ENCODE measurements around the gene MACIR.

The MACIR gene

GRCh38 chr5:103223031-103223955 lies 35.3 kb upstream of the MACIR start:
- TF ChIP-seq Cebpa-rat (IDR thresholded peaks at IDR 0.05): no peak
- Histone ChIP-seq H4K20me1 (no peaks in the 10 kb centered on the region), H3K4me1 (peaks cover 5% of the 10 kb centered on the region; the same call in 1 of the 2 replicates), H3K9ac (no peak overlapping the region), H3K36me3 (no peaks in the 10 kb centered on the region), H3K4me2 (no peak overlapping the region), H3K4me3 (no peak overlapping the region), H3K27ac (no peak overlapping the region), H3K27me3 (no peaks in the 10 kb centered on the region), H3K9me3 (peaks cover 4% of the 10 kb centered on the region; the same call in 1 of the 2 replicates)

- TF ChIP-seq Cebpa-rat (IDR thresholded peaks at IDR 0.05): no peak
- no peak overlapping the region for H3K27ac ChIP-seq
- H3K4me1 ChIP-seq: peaks cover 5% of the 10 kb centered on the region; the same call in 1 of the 2 replicates
- peak overlapping the region; percentile 31; the same call in 1 of the 2 replicates for H3K4me2 ChIP-seq
- no peaks in the 10 kb centered on the region for H3K36me3 ChIP-seq
- no peak overlapping the region for H3K9ac ChIP-seq
- H3K9me3 ChIP-seq: no peaks in the 10 kb centered on the region
- H3K4me3 ChIP-seq: no peak overlapping the region
- H3K27me3 ChIP-seq: no peaks in the 10 kb centered on the region
- H4K20me1 ChIP-seq: no peaks in the 10 kb centered on the region
Measured at GRCh38 chr5:103224118-103224893, 34.3 kb upstream of the MACIR start.

- H3K9me3 ChIP-seq: no peaks in the 10 kb centered on the region
- no peaks in the 10 kb centered on the region for H4K20me1 ChIP-seq
- no peak overlapping the region for H3K4me3 ChIP-seq
- no peak for TF ChIP-seq Cebpa-rat (IDR thresholded peaks at IDR 0.05)
- no peak overlapping the region for H3K9ac ChIP-seq
- H3K27me3 ChIP-seq: no peaks in the 10 kb centered on the region
- H3K4me2 ChIP-seq: no peak overlapping the region
- H3K27ac ChIP-seq: no peak overlapping the region
- no peaks in the 10 kb centered on the region for H3K36me3 ChIP-seq
- peaks cover 5% of the 10 kb centered on the region; the same call in 1 of the 2 replicates for H3K4me1 ChIP-seq
Measured at GRCh38 chr5:103224894-103225246, 33.7 kb upstream of the MACIR start.

GRCh38 chr5:103228061-103228460 lies 30.5 kb upstream of the MACIR start:
- no peak overlapping the region for H3K4me3 ChIP-seq
- H4K20me1 ChIP-seq: no peaks in the 10 kb centered on the region
- no peak overlapping the region for H3K4me2 ChIP-seq
- H3K27ac ChIP-seq: no peak overlapping the region
- no peak for TF ChIP-seq Cebpa-rat (IDR thresholded peaks at IDR 0.05)
- no peaks in the 10 kb centered on the region for H3K27me3 ChIP-seq
- H3K9me3 ChIP-seq: no peaks in the 10 kb centered on the region
- H3K4me1 ChIP-seq: peaks cover 5% of the 10 kb centered on the region; the same call in 1 of the 2 replicates
- no peaks in the 10 kb centered on the region for H3K36me3 ChIP-seq
- H3K9ac ChIP-seq: no peak overlapping the region

- H3K9me3 ChIP-seq: no peaks in the 10 kb centered on the region
- H3K4me2 ChIP-seq: no peak overlapping the region
- H3K27me3 ChIP-seq: no peaks in the 10 kb centered on the region
- H4K20me1 ChIP-seq: no peaks in the 10 kb centered on the region
- peaks cover 5% of the 10 kb centered on the region; the same call in 1 of the 2 replicates for H3K4me1 ChIP-seq
- no peak overlapping the region for H3K4me3 ChIP-seq
- no peak for TF ChIP-seq Cebpa-rat (IDR thresholded peaks at IDR 0.05)
- no peak overlapping the region for H3K9ac ChIP-seq
- H3K36me3 ChIP-seq: no peaks in the 10 kb centered on the region
- no peak overlapping the region for H3K27ac ChIP-seq
Measured at GRCh38 chr5:103228588-103228987, 30.0 kb upstream of the MACIR start.

GRCh38 chr5:103232393-103232999 lies 26.1 kb upstream of the MACIR start:
- Histone ChIP-seq H3K9ac (no peak overlapping the region), H3K27ac (no peak overlapping the region), H3K27me3 (no peaks in the 10 kb centered on the region), H3K9me3 (no peaks in the 10 kb centered on the region), H3K4me1 (no peaks in the 10 kb centered on the region), H4K20me1 (no peaks in the 10 kb centered on the region), H3K4me2 (no peak overlapping the region), H3K4me3 (no peak overlapping the region), H3K36me3 (no peaks in the 10 kb centered on the region)
- no peak for TF ChIP-seq Cebpa-rat (IDR thresholded peaks at IDR 0.05)

GRCh38 chr5:103234239-103234975 lies 24.2 kb upstream of the MACIR start:
- H4K20me1 ChIP-seq: no peaks in the 10 kb centered on the region
- no peak overlapping the region for H3K27ac ChIP-seq
- no peak for TF ChIP-seq Cebpa-rat (IDR thresholded peaks at IDR 0.05)
- H3K9ac ChIP-seq: no peak overlapping the region
- no peak overlapping the region for H3K4me2 ChIP-seq
- H3K4me1 ChIP-seq: no peaks in the 10 kb centered on the region
- no peaks in the 10 kb centered on the region for H3K36me3 ChIP-seq
- H3K4me3 ChIP-seq: no peak overlapping the region
- H3K9me3 ChIP-seq: no peaks in the 10 kb centered on the region; the same call in 1 of the 2 replicates
- no peaks in the 10 kb centered on the region for H3K27me3 ChIP-seq

GRCh38 chr5:103235891-103236290 lies 22.7 kb upstream of the MACIR start:
- Histone ChIP-seq H3K9ac (no peak overlapping the region), H3K27ac (no peak overlapping the region), H4K20me1 (no peaks in the 10 kb centered on the region), H3K36me3 (no peaks in the 10 kb centered on the region), H3K4me1 (no peaks in the 10 kb centered on the region), H3K4me2 (no peak overlapping the region), H3K4me3 (no peak overlapping the region), H3K27me3 (no peaks in the 10 kb centered on the region), H3K9me3 (no peaks in the 10 kb centered on the region; the same call in 1 of the 2 replicates)
- TF ChIP-seq Cebpa-rat (IDR thresholded peaks at IDR 0.05): no peak

GRCh38 chr5:103237778-103238177 lies 20.8 kb upstream of the MACIR start:
- Histone ChIP-seq H3K36me3 (no peaks in the 10 kb centered on the region), H3K4me2 (no peak overlapping the region), H3K9me3 (no peaks in the 10 kb centered on the region; the same call in 1 of the 2 replicates), H3K4me1 (no peaks in the 10 kb centered on the region), H3K4me3 (no peak overlapping the region), H3K27ac (no peak overlapping the region), H4K20me1 (no peaks in the 10 kb centered on the region), H3K27me3 (no peaks in the 10 kb centered on the region), H3K9ac (no peak overlapping the region)
- TF ChIP-seq Cebpa-rat (IDR thresholded peaks at IDR 0.05): no peak

All from BLaER1 (cell line).